CD1c-positive myeloid dendritic cell (primary cell): ENCODE results near the gene SUPT3H.

ENCODE experiments used
- DNase-seq: peaks from one replicate; pipeline ENCODE4 v3.0.0-alpha.2; 2016; ENCODE audit errors: extremely low spot score

The SUPT3H gene

GRCh38 chr6:45377554-45378333 lies at the start of gene SUPT3H:
TSS of gene SUPT3H (minus strand) at chr6:45377934.
- peak; percentile 97 for DNase-seq

- DNase-seq = no peak
These were observed 48.5 kb upstream of the SUPT3H start for GRCh38 chr6:45426251-45426650.

- DNase-seq = peak; percentile 60
These were observed 46.7 kb upstream of the SUPT3H start for GRCh38 chr6:45424451-45424861.

GRCh38 chr6:45423824-45424450 lies 46.2 kb upstream of the SUPT3H start:
- DNase-seq = no peak

- peak; percentile 60 for DNase-seq
These were observed 45.5 kb upstream of the SUPT3H start for GRCh38 chr6:45423111-45423823.

GRCh38 chr6:45422503-45423110 lies 44.9 kb upstream of the SUPT3H start:
- DNase-seq = peak; percentile 55

- DNase-seq = peak; percentile 53
These were observed 44.2 kb upstream of the SUPT3H start for GRCh38 chr6:45421709-45422502.

GRCh38 chr6:45420909-45421708 lies 43.4 kb upstream of the SUPT3H start:
- DNase-seq = no peak

- peak; percentile 50 for DNase-seq
These were observed 42.6 kb upstream of the SUPT3H start for GRCh38 chr6:45420083-45420908.

- peak; percentile 56 for DNase-seq
These were observed 41.9 kb upstream of the SUPT3H start for GRCh38 chr6:45419571-45420082.

GRCh38 chr6:45417436-45417835 lies 39.7 kb upstream of the SUPT3H start:
- DNase-seq = no peak

GRCh38 chr6:45416700-45417099 lies 39.0 kb upstream of the SUPT3H start:
- no peak for DNase-seq

- no peak for DNase-seq
These were observed 38.2 kb upstream of the SUPT3H start for GRCh38 chr6:45415788-45416518.

- DNase-seq = no peak
These were observed 37.6 kb upstream of the SUPT3H start for GRCh38 chr6:45415315-45415714.

- DNase-seq = no peak
These were observed 34.2 kb upstream of the SUPT3H start for GRCh38 chr6:45411959-45412358.

- DNase-seq = no peak
These were observed 22.3 kb upstream of the SUPT3H start for GRCh38 chr6:45400021-45400420.

- DNase-seq = no peak
These were observed 20.5 kb upstream of the SUPT3H start for GRCh38 chr6:45398075-45398813.

GRCh38 chr6:45394586-45395095 lies 16.9 kb upstream of the SUPT3H start:
- DNase-seq = no peak
